ENCODE measurements around the gene RNF186. TPM values are rescaled to one million over a fixed set of nuclear protein-coding genes. Genes with fewer than 3 reads are reported as not detected.

Gene RNF186
- total RNA-seq, 1 donor from 2014 or later, result not detected

GRCh38 chr1:19776933-19777332 lies 38.1 kb downstream of the RNF186 start:
- no peaks in the 10 kb centered on the region for H3K9me3 ChIP-seq
- intact Hi-C loops (cut with DNase I), result no loop called here
- DNase-seq (ENCODE audit: extremely low spot score in 2 of 2), result no peak
- peaks cover 0 to 41% of the 10 kb centered on the region in 2 donors for H3K36me3 ChIP-seq
- TF ChIP-seq CTCF (IDR thresholded peaks at IDR 0.05) (no peak), POLR2A (IDR thresholded peaks at IDR 0.05) (no peak), POLR2AphosphoS5 (IDR thresholded peaks at IDR 0.05; ENCODE audit: insufficient read depth in 1 of 2, low read depth in 1 of 2) (no peak)
- H3K4me1 ChIP-seq, result no peaks in the 10 kb centered on the region
- no peak overlapping the region for H3K27ac ChIP-seq
- H3K4me3 ChIP-seq, result no peak overlapping the region
- no peaks in the 10 kb centered on the region for H3K27me3 ChIP-seq

- Histone ChIP-seq H3K27ac (no peak overlapping the region), H3K9me3 (no peaks in the 10 kb centered on the region), H3K4me3 (no peak overlapping the region), H3K36me3 (peaks cover 0 to 41% of the 10 kb centered on the region in 2 donors), H3K27me3 (no peaks in the 10 kb centered on the region), H3K4me1 (no peaks in the 10 kb centered on the region)
- no peak for DNase-seq (ENCODE audit: extremely low spot score in 2 of 2)
- TF ChIP-seq POLR2A (IDR thresholded peaks at IDR 0.05) (no peak), CTCF (IDR thresholded peaks at IDR 0.05) (no peak), POLR2AphosphoS5 (IDR thresholded peaks at IDR 0.05; ENCODE audit: insufficient read depth in 1 of 2, low read depth in 1 of 2) (no peak)
- intact Hi-C loops (cut with DNase I), result no loop called here
Measured at GRCh38 chr1:19776287-19776686, 38.8 kb downstream of the RNF186 start.

GRCh38 chr1:19775831-19776230 lies 39.3 kb downstream of the RNF186 start:
- H3K27ac ChIP-seq, result no peak overlapping the region
- no peak for TF ChIP-seq POLR2A (IDR thresholded peaks at IDR 0.05)
- H3K4me3 ChIP-seq, result no peak overlapping the region
- H3K9me3 ChIP-seq, result no peaks in the 10 kb centered on the region
- H3K27me3 ChIP-seq, result no peaks in the 10 kb centered on the region
- H3K4me1 ChIP-seq, result no peaks in the 10 kb centered on the region
- intact Hi-C loops (cut with DNase I), result no loop called here
- peaks cover 0 to 41% of the 10 kb centered on the region in 2 donors for H3K36me3 ChIP-seq
- no peak for DNase-seq (ENCODE audit: extremely low spot score in 2 of 2)

- TF ChIP-seq POLR2AphosphoS5 (IDR thresholded peaks at IDR 0.05; ENCODE audit: insufficient read depth in 1 of 2, low read depth in 1 of 2), result no peak
- no peak for TF ChIP-seq CTCF (IDR thresholded peaks at IDR 0.05)
- TF ChIP-seq POLR2A (IDR thresholded peaks at IDR 0.05), result no peak
- Histone ChIP-seq H3K27ac (no peak overlapping the region), H3K36me3 (peaks cover 0 to 41% of the 10 kb centered on the region in 2 donors), H3K4me3 (no peak overlapping the region), H3K4me1 (no peaks in the 10 kb centered on the region), H3K9me3 (no peaks in the 10 kb centered on the region), H3K27me3 (no peaks in the 10 kb centered on the region)
- DNase-seq (ENCODE audit: extremely low spot score in 2 of 2), result no peak
- intact Hi-C loops (cut with DNase I), result no loop called here
Measured at GRCh38 chr1:19775317-19775716, 39.8 kb downstream of the RNF186 start.

- Histone ChIP-seq H3K4me1 (no peaks in the 10 kb centered on the region), H3K27me3 (no peaks in the 10 kb centered on the region), H3K4me3 (no peak overlapping the region), H3K9me3 (no peaks in the 10 kb centered on the region), H3K27ac (no peak overlapping the region), H3K36me3 (peaks cover 0 to 35% of the 10 kb centered on the region in 2 donors)
- TF ChIP-seq POLR2AphosphoS5 (IDR thresholded peaks at IDR 0.05; ENCODE audit: insufficient read depth in 1 of 2, low read depth in 1 of 2), result no peak
- no peak for TF ChIP-seq CTCF (IDR thresholded peaks at IDR 0.05)
- TF ChIP-seq POLR2A (IDR thresholded peaks at IDR 0.05), result no peak
- intact Hi-C loops (cut with DNase I), result no loop called here
- DNase-seq (ENCODE audit: extremely low spot score in 2 of 2), result no peak
Measured at GRCh38 chr1:19774180-19774785, 40.8 kb downstream of the RNF186 start.

Measured in vagina (tissue), 2 donors.